HFFc6 (cell line): ENCODE measurements around the gene CCDC107. TPM values are rescaled to one million over a fixed set of nuclear protein-coding genes. Genes with fewer than 3 reads are reported as not detected.
A peak's percentile ranks its signal among the peaks of the same experiment; 100 is the strongest.

ENCODE experiments used
- DNase-seq: peaks from one replicate; pipeline ENCODE4 v3.0.0-alpha.2; 2018
- H3K27ac Mint-ChIP-seq: 2 replicates; pipeline ENCODE4 v1.8.0; 2020; ENCODE audit warnings: mild to moderate bottlenecking, mixed read lengths
- H3K27me3 Mint-ChIP-seq: 2 replicates; pipeline ENCODE4 v1.8.0; 2021; ENCODE audit warnings: mild to moderate bottlenecking, moderate library complexity, mixed read lengths; ENCODE audit not compliant: insufficient read depth
- H3K36me3 Mint-ChIP-seq: 2 replicates; pipeline ENCODE4 v1.8.0; 2021; ENCODE audit warnings: low read depth, mixed read lengths
- H3K4me1 Mint-ChIP-seq: 2 replicates; pipeline ENCODE4 v1.8.0; 2020; ENCODE audit warnings: low read depth, mixed read lengths
- H3K4me3 Mint-ChIP-seq: 2 replicates; pipeline ENCODE4 v1.8.0; 2020; ENCODE audit warnings: mild to moderate bottlenecking, moderate library complexity, mixed read lengths
- H3K9me3 Mint-ChIP-seq: 2 replicates; pipeline ENCODE4 v1.8.0; 2020; ENCODE audit warnings: mild to moderate bottlenecking, mixed read lengths
- CTCF ChIP-seq: fragments of 200-600 bp; sonication (generic); IDR thresholded peaks from 2 replicates; pipeline ENCODE4 v1.5.0; 2021; ENCODE audit warnings: antibody characterized with exemption, mild to moderate bottlenecking
- microRNA-seq: library from miRNA; unstranded; fragments of <30 nt; microRNA quantifications from one replicate; pipeline ENCODE4, GENCODE V29; 2019
- total RNA-seq, 6 experiments: library from RNA; stranded (reverse); fragmentation: NEBNext Ultra II Directional; extraction: Animal tissue kit (Norgen Biotek cat#: 25700); gene quantifications; 2 replicates in 1 of 6; 3 replicates in 5 of 6; pipeline ENCODE4 v1.2.3, GENCODE V29; 2021

The CCDC107 gene
- total RNA-seq, 6 experiments from 2014 or later = 22.5 to 29.8 (median 24.6) TPM

DNA sequence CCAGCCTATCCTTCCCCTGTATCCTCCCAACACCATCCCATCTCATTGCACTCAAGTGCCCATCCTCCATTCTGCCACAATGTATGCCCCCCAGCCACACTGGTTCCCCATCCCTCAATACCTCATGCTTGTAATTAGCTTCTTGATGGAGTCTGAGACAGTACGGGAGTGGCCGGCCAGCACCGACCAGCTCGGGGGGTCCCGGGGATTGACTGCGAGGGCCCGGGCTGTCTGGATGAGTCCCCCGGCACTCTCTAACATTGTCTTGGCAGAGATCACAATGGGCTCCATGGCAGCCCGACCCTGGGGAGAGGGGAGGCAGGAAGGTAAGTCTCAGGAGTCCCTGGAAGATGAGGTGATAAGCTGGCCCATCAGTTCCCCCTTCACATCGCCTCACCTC is 48.9 kb downstream of the CCDC107 start:
- H3K4me1 Mint-ChIP-seq = no peaks in the 10 kb centered on the region
- no peak for TF ChIP-seq CTCF
- peak overlapping the region; percentile 21; the same call in 1 of the 2 replicates for H3K27ac Mint-ChIP-seq
- peaks cover 3% of the 10 kb centered on the region for H3K27me3 Mint-ChIP-seq
- DNase-seq = no peak
- H3K9me3 Mint-ChIP-seq = no peaks in the 10 kb centered on the region
- peaks cover 55% of the 10 kb centered on the region for H3K36me3 Mint-ChIP-seq
- no peak overlapping the region for H3K4me3 Mint-ChIP-seq

GRCh38 chr9:35708146-35708545 is 50.1 kb downstream of the CCDC107 start:
- H3K27ac Mint-ChIP-seq = peak overlapping the region; percentile 23; the same call in 1 of the 2 replicates
- H3K4me1 Mint-ChIP-seq = no peaks in the 10 kb centered on the region
- no peak overlapping the region for H3K4me3 Mint-ChIP-seq
- no peak for DNase-seq
- peaks cover 59% of the 10 kb centered on the region for H3K36me3 Mint-ChIP-seq
- H3K9me3 Mint-ChIP-seq = no peaks in the 10 kb centered on the region
- peaks cover 3% of the 10 kb centered on the region for H3K27me3 Mint-ChIP-seq
- TF ChIP-seq CTCF = no peak

DNA sequence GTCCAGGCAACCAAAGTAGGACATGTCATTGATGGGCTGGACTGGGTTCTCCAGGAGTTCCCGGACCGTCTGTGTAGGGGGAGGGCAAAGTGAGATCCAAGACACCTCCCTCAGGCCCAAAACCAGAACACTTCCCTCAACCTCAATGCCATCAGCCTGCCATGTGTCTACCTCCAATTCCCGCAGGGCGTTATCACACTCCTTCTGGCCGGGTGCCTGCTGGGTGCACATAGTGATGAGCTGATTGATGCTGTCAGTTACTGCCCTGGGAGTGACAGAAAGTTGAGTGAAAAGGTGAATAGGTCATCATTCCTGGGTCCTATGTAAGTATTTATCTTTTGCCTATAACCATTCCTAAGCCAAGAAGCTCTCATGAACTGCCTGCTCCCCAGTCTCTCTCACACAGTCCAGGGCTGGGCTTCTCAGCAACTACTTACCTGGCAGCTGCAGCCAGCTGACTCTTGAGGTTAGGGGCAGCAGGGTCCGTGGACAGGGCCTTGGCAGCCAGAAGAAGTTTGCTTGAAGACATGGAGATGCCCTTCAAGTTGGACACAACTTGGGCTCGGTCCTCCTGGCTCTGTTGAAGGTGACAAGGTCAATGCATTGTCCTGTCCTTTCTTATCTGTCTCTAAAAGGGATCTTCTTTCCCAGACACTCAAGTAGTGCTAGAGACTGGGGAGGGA is 52.9 kb downstream of the CCDC107 start:
- no peak for TF ChIP-seq CTCF
- DNase-seq = no peak
- Mint-ChIP-seq H3K4me3 (no peak overlapping the region), H3K4me1 (peaks cover 6% of the 10 kb centered on the region; the same call in 1 of the 2 replicates), H3K27me3 (no peaks in the 10 kb centered on the region; the same call in none of the 2 replicates), H3K27ac (peak overlapping the region; percentile 21; the same call in 1 of the 2 replicates), H3K9me3 (no peaks in the 10 kb centered on the region), H3K36me3 (peaks cover 63% of the 10 kb centered on the region)

Small RNAs within 50 kb of the gene (microRNA-seq; reads per million reads assigned to microRNA genes)
- 2.3 reads per million for gene MIR6852

Other genes with a start within 250 kb of the CCDC107 start
- 10 to 100 TPM; 54.0 to 70.7 (median 59.9) TPM for gene RUSC2, start 168.2 kb upstream of the CCDC107 start, total RNA-seq
- 10 to 100 TPM; 25.4 to 33.2 (median 28.5) TPM for gene TESK1, start 53.0 kb upstream of the CCDC107 start, total RNA-seq
- under 1 TPM; 0.37 to 0.87 (median 0.49) TPM for gene CD72, start 39.9 kb upstream of the CCDC107 start, total RNA-seq
- gene SIT1, start 7.4 kb upstream of the CCDC107 start, total RNA-seq = not detected
- gene RMRP, start 273 bp upstream of the CCDC107 start, total RNA-seq = over 10,000 TPM in 5 of 6 experiments, 1,000 to 10,000 TPM in 1; 9,197 to 39,404 (median 23,537) TPM
- 1 to 10 TPM; 1.7 to 4.4 (median 2.6) TPM for gene ARHGEF39, start 6.9 kb downstream of the CCDC107 start, total RNA-seq
- gene CA9, start 15.6 kb downstream of the CCDC107 start, total RNA-seq = under 1 TPM in 1 of 6 experiments, not detected in 5; 0.28 TPM
- 1,000 to 10,000 TPM; 1,810 to 3,557 (median 2,546) TPM for gene TPM2, start 31.6 kb downstream of the CCDC107 start, total RNA-seq
- gene TLN1, start 73.9 kb downstream of the CCDC107 start, total RNA-seq = 100 to 1,000 TPM; 470 to 562 (median 491) TPM
- 100 to 1,000 TPM; 106 to 127 (median 114) TPM for gene CREB3, start 74.4 kb downstream of the CCDC107 start, total RNA-seq
- 10 to 100 TPM; 22.9 to 25.7 (median 24.0) TPM for gene GBA2, start 90.9 kb downstream of the CCDC107 start, total RNA-seq
- 10 to 100 TPM; 27.6 to 35.1 (median 30.9) TPM for gene RGP1, start 91.0 kb downstream of the CCDC107 start, total RNA-seq
- gene MSMP, start 96.0 kb downstream of the CCDC107 start, total RNA-seq = not detected
- 10 to 100 TPM; 38.3 to 48.5 (median 41.7) TPM for gene NPR2, start 133.3 kb downstream of the CCDC107 start, total RNA-seq
- gene SPAG8, start 154.0 kb downstream of the CCDC107 start, total RNA-seq = 1 to 10 TPM in 4 of 6 experiments, under 1 TPM in 2; 0.80 to 1.7 (median 1.2) TPM
- 10 to 100 TPM; 23.3 to 35.3 (median 34.6) TPM for gene HINT2, start 156.8 kb downstream of the CCDC107 start, total RNA-seq
- gene FAM221B, start 170.4 kb downstream of the CCDC107 start, total RNA-seq = not detected
- 10 to 100 TPM in 5 of 6 experiments, 1 to 10 TPM in 1; 8.7 to 15.2 (median 12.0) TPM for gene TMEM8B, start 170.9 kb downstream of the CCDC107 start, total RNA-seq
- not detected for gene OR13J1, start 212.1 kb downstream of the CCDC107 start, total RNA-seq
- gene HRCT1, start 247.9 kb downstream of the CCDC107 start, total RNA-seq = 1 to 10 TPM; 2.5 to 4.1 (median 3.3) TPM